GM21423 (cell line): ENCODE data around the gene NECTIN2.
"Not testable (repeated sequence)": the region's sequence is repeated elsewhere in the genome, so short reads cannot be mapped to it uniquely, and the experiment has no call there.

Source experiments
- ATAC-seq: cut with Tn5 transposase; IDR thresholded peaks from one replicate; pipeline ENCODE4 v1.9.1; 2021; ENCODE audit warnings: mild to moderate bottlenecking, moderate library complexity; ENCODE audit not compliant: unreplicated experiment

Gene NECTIN2

DNA sequence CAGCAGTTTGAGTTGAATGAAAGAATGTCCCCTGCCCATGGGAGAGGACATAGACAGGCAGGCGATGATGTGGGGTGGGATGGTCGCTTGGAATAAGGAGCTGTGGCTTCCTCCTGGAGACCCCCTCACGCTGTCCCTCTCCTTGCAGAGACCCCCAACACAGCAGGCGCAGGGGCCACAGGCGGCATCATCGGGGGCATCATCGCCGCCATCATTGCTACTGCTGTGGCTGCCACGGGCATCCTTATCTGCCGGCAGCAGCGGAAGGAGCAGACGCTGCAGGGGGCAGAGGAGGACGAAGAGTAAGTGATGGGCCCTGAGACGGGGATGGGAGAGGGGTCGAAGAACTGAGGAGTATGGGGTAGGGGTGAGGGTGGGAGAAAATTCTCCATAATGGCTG lies 36.0 kb downstream of the NECTIN2 start:
- no peak for ATAC-seq

DNA sequence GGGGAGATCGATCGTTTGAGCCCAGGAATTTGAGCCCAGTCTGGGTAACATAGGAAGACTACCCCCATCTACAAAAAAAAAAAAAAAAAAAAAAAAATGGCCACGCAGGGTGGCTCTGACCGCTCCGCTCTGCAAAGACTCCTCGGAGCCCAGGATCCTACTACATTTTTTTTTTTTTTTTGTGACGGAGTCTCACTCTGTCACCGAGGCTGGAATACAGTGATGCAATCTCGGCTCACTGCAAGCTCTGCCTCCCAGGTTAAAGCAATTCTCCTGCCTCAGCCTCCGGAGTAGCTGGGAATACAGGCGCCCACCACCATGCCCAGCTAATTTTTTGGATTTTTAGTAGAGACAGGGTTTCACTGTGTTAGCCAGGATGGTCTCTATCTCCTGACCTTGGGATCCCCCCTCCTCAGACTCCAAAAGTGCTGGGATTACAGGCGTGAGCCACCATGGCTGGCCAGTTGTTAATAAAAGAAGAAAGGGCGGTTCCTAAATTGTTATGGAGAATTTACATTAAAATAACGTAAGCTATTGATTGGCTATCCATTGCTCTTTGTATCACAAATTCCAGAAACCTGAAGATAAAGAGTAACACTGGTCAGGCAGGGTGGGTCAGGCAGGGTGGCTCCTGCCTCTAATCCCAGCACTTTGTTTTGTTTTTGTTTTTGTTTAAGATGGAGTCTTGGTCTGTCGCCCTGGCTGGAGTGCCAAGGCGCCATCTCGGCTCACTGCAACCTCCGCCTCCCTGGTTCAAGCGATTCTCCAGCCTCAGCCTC lies 36.7 kb downstream of the NECTIN2 start:
- ATAC-seq = not testable (repeated sequence)

DNA sequence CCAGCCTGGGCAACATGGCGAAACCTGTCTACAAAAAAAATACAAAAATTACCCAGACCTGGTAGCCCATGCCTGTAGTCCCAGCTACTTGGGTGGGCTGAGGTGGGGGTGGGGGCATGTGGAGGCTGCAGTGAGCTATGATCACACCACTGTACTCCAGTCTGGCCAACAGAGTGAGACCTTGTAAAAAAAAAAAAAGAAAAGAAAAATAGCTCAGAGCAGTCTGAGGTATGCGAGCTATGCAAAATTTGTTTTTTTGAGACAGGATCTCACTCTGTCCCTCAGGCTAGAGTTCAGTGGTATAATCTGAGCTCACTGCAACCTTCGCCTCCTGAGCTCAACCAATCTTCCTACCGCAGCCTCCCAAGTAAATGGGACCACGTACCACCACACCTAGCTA lies 37.8 kb downstream of the NECTIN2 start:
- no peak for ATAC-seq

DNA sequence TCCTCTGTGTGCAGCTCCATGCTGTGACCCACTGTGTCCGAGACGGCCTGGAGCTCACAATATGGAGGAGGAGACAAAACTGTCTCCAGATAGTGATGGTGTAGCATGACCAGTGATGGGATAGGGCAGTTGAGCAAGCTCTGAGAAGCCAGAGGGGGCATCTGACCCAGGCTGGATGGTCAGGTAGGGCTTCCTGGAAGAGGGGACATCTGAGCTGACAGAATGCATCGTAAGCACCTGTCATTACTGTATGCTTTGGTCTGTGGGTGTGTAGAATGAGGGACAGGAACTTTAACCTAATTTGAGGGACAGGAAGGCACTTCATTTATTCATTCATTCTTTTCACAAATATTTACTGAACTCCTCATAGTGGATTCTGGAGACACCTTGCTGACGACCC lies 38.5 kb downstream of the NECTIN2 start:
- no peak for ATAC-seq

DNA sequence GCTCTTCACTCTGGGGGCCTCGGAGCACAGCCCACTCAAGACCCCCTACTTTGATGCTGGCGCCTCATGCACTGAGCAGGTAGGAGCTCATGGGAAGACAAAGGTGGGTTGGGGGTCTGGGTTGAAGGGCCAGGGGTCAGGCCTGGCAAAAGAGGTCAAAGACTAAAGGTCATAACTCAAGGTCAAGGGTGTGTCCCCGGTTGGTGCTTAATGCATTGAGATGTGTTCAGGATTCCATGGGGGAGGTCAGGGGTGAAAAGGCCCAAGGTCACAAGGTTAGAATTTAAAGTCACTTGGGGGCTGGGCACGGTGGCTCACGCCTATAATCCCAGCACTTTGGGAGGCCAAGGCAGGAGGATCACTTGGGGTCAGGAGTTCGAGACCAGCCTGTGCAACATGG lies 40.0 kb downstream of the NECTIN2 start:
- ATAC-seq = no peak

DNA sequence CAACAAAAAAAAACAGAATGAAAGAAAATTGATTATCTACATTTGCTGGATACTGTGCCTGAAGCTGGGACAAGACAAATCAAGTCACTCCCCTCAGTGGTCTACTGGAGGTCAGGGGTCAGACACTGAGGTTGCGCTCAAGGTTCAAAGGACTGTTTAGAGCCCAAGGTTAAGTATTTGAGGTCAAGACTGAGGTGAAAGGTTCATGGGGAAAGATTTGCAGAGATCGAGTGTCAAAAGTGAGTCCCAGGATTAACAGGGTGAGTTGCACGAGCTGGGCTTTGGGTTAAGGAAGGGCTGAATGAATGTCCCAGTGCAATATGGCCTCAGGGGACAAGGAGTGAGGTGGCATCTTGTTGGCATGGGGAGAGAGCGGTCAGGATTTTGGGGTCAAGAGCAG lies 41.6 kb downstream of the NECTIN2 start:
- ATAC-seq = no peak

DNA sequence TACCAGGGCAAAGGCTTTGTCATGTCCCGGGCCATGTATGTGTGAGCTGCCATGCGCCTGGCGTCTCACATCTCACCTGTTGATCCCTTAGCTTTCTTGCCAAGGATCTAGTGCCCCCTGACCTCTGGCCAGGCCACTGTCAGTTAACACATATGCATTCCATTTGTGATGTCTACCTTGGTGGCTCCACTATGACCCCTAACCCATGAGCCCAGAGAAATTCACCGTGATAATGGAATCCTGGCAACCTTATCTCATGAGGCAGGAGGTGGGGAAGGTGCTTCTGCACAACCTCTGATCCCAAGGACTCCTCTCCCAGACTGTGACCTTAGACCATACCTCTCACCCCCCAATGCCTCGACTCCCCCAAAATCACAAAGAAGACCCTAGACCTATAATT lies 42.2 kb downstream of the NECTIN2 start:
- not testable (repeated sequence) for ATAC-seq

DNA sequence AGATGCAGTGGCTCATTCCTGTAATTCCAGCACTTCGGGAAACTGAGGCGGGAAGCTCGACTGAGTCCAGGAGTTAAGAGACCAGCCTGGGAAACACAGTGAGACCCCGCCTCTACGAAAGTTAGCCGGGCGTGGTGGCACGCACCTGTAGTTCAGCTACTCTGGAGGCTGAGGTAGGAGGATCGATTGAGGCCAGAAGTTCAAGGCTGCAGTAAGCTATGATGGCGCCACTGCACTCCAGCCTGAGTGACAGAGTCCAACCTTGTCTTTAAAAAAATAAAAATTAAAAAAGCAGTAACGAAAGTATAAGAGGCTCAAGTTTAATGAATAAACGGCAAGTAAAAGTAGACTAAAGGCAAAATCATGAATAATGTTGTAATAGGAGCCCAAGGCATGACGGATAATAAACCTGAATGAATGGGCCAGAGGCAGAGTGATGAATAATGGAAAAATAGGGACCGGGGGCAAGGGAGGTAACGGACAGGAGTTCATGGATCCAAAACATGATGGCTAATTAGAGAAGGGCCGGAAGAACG lies 43.8 kb downstream of the NECTIN2 start:
- no peak for ATAC-seq

DNA sequence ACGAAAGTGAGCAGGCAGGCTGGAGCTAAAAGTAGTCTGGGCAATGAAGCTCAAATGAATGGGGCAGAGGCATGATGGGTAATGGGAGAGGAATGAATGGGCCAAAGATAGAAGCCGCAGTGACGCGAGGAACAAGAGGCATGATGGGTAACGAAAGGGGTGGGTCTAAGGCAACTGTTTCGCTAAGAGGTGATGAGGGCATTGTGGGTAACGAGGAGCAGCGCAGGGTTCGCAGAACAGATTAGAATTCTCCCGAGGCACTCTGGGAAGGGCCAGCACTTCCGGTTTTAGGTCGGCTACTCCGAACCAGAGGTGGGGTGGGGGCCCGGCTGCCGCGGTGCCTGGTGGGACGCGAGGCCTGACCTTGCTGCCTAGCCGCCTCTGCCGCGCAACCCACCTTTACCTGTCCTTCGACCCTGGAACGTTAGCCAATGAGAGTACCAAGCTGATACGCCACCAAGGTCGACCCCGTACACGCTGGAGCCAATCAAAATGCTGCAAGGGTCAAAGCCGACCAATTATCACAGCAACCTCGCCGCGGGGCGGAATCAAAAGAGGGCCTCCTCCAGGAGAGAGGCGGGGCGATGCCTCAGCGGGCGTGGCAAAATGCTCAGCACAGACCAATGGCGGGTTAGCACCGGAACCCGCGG lies 44.4 kb downstream of the NECTIN2 start:
- ATAC-seq = peak; percentile 81

DNA sequence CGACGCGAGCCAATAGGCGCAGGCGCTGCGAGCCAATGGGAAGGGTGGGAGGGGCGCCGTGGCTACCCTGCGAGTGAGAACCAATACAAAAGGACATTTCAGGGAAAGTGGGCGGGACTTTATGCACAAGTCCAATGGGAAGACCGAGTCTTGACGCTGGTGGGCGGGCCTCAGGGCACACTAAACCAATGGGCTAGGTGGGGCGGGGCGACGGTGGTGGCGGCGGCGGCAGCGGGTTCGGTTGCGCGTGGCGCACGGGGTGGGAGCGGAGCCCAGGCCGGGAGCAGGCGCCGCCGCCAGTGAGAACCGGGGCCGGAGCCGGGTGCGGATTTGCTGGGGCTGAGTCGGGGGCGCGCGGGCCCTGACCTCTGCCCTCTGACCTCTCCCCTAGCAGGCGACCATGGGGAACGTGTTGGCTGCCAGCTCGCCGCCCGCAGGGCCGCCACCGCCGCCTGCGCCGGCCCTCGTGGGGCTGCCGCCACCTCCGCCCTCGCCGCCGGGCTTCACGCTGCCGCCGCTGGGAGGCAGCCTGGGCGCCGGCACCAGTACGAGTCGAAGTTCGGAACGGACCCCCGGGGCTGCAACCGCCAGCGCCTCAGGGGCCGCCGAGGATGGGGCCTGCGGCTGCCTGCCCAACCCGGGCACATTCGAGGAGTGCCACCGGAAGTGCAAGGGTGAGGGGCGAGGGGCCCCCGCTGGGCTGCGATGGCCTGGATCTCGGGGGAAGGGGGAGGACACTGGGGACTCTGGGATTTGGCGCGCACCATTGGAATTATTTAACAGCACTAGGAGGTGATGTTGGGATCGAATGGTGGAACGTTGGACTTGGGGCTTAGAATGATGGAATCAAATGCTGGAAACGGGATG lies 45.2 kb downstream of the NECTIN2 start, which contains the start of gene TOMM40:
TSS of gene TOMM40 (plus strand) at position 239 of the 867 bp plus-strand sequence. CDS start at position 401, 162 bp downstream.
- peak; percentile 61 for ATAC-seq

DNA sequence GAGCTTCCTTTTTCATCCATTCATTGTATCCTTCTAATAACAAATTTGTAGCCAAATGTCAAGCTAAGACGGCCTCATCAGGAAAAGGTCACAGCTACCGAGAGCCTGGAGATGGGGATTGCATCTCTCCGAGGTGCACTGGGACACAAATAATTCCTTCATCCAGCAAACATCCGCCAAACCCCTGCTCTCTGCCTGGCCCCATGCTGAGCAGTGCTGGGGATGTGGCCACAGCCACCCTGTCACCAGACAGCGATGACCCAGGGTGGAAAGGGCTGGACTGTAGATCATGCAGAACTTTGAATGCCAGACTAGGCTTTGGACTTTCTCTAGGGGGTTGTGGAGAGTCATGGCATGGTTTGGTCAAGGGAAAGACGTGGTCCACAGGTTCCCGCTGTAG lies 46.8 kb downstream of the NECTIN2 start:
- no peak for ATAC-seq

DNA sequence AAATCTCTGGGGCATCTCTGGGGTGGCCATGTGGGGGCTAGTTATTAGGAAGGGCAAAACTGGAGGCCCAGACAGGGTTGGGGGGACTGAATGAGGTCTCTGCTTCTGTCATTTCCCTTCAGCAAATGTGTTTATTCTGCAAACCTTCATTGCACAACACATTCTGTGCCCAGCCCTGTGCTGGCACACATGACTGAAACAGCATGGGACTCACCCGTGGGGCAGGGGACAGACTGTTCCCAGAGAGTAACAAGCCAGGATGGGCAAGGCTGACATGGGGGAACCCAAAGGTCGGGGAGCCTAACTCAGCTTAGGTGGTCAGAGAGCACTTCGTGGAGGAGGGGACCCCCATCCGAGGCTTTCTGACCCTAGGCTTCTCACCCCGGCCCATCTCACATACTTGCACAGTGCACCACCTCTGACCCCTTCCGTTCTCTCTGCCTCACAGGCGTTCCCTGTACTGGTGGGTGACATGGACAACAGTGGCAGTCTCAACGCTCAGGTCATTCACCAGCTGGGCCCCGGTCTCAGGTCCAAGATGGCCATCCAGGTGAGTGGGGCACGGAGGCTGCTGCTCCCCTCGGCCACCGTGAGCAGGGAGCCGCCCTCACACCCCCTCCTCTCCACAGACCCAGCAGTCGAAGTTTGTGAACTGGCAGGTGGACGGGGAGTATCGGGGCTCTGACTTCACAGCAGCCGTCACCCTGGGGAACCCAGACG lies 47.4 kb downstream of the NECTIN2 start:
- ATAC-seq = no peak

DNA sequence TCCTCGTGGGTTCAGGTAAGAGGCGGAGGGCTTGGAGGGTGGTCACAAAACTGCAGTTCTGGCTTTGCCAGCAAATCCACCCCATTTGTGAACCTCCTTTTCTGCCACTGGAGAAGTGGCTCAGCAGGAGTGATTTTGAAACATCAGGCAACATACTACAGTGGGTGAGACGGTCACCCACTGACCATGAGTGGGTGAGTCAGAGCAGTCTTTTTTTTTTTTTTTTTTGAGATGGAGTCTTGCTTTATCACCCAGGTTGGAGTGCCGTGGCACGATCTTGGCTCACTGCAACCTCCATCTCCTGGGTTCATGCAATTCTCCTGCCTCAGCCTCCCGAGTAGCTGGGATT lies 47.9 kb downstream of the NECTIN2 start:
- no peak for ATAC-seq

DNA sequence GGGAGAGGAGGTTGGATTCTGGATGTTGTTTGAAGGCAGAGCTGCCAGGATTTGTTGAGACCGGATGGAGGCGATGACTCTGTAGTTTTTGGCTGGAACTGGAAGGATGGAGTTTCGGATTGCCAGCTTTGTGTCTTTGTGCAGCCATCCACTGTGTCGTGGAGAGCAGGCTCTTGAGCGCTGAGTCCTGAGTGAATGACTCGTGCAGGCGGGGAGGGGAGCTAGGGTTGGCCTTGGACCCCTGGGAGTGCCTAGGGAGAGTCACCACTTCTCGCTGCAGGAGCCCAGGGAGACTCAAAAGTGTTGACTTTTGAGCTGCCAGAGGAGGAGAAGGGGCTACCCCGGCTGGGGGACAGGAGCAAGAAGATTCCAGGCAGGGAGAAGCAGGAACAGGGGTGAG lies 48.8 kb downstream of the NECTIN2 start:
- no peak for ATAC-seq

DNA sequence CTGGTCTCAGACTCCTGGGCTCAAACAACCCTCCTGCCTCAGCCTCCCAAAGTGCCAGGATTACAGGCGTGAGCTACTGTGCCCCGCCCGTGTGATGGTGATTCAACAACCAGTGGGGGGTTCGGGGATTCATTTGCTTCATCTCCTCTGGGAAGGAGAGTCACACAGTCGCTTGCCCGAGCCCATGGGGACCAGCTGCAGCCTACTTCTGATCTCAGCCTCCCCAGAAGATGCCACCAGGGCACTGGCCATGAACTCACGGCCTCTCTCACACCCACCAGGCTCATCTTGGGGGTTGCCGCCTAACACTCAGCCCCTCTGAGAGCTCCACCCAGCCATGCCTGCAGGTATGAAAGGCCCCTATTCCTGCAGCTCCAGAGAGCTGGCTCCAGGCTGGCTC lies 51.7 kb downstream of the NECTIN2 start:
- ATAC-seq = no peak

DNA sequence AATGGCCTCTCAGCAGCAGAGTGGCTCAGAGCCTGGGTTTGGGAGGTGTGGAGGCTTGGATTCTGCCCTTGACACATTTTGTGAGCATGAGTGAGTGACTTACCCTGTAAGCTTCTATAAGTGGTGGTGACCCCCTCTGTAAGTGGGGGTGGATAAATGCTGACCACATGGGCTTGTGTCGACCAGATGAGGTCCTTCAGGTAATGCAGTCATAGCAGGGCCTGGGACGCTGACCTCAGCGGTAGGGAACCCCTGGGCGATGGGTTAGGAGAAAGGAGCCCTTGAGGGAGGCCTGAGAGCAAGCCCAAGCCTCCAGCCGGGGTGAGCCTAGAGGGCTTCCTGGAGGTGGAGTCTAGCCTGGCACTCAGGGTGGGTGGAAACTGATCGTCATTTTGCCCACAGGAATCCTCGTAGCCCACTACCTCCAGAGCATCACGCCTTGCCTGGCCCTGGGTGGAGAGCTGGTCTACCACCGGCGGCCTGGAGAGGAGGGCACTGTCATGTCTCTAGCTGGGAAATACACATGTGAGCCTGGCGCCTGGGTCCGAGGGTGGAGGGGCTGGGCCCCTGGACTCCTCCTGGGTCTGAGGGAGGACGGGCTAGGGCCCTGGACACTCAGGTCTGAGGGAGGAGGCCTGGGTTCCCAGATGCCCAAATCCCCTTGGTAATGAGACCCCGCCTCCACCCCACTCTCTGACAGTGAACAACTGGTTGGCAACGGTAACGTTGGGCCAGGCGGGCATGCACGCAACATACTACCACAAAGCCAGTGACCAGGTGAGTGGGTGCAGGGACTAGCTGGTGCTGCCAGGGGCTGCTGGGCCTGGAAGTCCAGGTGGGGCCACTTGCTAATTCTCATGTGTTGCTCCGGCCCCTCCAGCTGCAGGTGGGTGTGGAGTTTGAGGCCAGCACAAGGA lies 54.5 kb downstream of the NECTIN2 start:
- ATAC-seq = no peak

DNA sequence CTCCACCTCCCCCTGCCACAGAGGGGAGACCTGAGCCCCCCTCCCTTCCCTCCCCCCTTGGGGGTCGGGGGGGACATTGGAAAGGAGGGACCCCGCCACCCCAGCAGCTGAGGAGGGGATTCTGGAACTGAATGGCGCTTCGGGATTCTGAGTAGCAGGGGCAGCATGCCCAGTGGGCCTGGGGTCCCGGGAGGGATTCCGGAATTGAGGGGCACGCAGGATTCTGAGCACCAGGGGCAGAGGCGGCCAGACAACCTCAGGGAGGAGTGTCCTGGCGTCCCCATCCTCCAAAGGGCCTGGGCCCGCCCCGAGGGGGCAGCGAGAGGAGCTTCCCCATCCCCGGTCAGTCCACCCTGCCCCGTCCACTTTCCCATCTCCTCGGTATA lies 57.1 kb downstream of the NECTIN2 start:
- ATAC-seq = no peak

DNA sequence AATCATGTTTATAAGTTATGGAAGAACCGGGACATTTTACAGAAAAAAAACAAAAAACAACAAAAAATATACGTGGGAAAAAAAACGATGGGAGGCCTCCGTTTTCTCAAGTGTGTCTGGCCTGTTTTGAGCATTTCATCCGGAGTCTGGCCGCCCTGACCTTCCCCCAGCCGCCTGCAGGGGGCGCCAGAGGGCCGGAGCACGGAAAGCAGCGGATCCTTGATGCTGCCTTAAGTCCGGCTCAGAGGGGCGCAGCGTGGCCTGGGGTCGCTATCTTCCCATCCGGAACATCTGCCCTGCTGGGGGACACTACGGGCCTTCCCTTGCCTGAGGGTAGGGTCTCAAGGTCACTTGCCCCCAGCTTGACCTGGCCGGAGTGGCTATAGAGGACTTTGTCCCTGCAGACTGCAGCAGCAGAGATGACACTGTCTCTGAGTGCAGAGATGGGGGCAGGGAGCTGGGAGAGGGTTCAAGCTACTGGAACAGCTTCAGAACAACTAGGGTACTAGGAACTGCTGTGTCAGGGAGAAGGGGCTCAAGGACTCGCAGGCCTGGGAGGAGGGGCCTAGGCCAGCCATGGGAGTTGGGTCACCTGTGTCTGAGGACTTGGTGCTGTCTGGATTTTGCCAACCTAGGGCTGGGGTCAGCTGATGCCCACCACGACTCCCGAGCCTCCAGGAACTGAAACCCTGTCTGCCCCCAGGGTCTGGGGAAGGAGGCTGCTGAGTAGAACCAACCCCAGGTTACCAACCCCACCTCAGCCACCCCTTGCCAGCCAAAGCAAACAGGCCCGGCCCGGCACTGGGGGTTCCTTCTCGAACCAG lies 57.7 kb downstream of the NECTIN2 start:
- no peak for ATAC-seq
